ENCODE results near the gene RBM27.

RBM27 gene

DNA sequence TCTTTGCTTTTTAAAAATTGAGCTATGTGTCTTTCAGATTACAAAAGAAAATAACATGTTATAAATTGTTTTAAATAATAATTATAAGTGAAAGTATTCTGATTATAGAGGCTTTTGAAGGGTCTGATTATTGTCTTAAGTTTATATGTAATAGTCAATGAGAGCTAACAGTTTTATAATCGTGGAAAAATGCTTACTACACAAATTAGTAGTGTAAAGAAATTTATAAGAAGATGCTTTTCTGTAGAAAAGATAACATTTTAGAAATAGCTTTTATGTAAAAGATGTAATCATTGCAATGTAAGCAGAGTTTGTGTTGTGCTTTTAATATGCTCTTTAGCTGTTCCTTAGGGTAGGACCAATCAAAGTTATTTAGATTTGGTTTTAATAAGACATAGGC lies 18.6 kb downstream of the RBM27 start:
- TF ChIP-seq, protein P1, sequence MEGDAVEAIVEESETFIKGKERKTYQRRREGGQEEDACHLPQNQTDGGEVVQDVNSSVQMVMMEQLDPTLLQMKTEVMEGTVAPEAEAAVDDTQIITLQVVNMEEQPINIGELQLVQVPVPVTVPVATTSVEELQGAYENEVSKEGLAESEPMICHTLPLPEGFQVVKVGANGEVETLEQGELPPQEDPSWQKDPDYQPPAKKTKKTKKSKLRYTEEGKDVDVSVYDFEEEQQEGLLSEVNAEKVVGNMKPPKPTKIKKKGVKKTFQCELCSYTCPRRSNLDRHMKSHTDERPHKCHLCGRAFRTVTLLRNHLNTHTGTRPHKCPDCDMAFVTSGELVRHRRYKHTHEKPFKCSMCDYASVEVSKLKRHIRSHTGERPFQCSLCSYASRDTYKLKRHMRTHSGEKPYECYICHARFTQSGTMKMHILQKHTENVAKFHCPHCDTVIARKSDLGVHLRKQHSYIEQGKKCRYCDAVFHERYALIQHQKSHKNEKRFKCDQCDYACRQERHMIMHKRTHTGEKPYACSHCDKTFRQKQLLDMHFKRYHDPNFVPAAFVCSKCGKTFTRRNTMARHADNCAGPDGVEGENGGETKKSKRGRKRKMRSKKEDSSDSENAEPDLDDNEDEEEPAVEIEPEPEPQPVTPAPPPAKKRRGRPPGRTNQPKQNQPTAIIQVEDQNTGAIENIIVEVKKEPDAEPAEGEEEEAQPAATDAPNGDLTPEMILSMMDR (IDR thresholded peaks at IDR 0.05; ENCODE audit: low read depth, low read length, missing control alignments): no peak
- H3K4me3 ChIP-seq (ENCODE audit: low read depth, low read length): no peak overlapping the region
- DNase-seq (ENCODE audit: low read depth): no peak

DNA sequence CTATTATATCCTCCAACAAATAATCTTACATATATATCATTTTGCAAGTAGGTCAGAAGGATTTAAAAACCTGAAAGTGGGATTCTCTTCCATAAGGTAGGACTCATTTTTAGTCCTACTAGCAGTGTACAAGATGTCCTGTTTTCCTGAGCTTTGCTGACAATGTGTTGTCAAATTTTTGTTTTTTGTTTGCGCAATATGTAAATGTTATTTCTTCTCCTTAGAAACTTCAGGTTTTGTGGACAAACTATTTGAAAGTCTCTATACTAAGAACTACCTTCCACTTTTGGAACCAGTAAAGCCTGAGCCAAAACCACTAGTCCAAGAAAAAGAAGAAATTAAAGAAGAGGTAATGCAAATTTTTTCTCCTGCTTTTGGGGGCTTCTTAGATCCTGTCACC lies 19.8 kb downstream of the RBM27 start:
- no peak overlapping the region for H3K4me3 ChIP-seq (ENCODE audit: low read depth, low read length)
- no peak for DNase-seq (ENCODE audit: low read depth)
- TF ChIP-seq, protein P1 (IDR thresholded peaks at IDR 0.05; ENCODE audit: low read depth, low read length, missing control alignments): no peak

DNA sequence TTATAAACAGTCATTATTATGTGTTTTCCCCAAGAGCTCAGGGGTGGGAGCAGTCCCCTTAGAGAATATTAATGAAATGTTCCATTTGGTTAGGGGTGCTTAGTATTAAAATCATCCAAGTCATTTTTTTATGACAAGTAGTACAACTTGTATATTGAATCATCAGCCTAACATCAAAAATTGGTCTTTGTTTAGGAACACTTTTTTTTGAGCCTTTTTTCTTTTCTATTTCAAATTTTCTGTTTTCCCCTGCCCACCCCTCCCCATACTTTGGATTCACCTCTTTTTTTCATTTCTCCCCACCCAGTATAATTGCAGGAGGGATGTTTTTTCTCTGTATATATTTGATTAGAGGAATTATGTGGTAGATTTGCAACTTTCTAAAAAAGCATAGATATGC lies 25.8 kb downstream of the RBM27 start:
- no peak overlapping the region for H3K4me3 ChIP-seq (ENCODE audit: low read depth, low read length)
- TF ChIP-seq, protein P1 (IDR thresholded peaks at IDR 0.05; ENCODE audit: low read depth, low read length, missing control alignments): no peak
- DNase-seq (ENCODE audit: low read depth): no peak

DNA sequence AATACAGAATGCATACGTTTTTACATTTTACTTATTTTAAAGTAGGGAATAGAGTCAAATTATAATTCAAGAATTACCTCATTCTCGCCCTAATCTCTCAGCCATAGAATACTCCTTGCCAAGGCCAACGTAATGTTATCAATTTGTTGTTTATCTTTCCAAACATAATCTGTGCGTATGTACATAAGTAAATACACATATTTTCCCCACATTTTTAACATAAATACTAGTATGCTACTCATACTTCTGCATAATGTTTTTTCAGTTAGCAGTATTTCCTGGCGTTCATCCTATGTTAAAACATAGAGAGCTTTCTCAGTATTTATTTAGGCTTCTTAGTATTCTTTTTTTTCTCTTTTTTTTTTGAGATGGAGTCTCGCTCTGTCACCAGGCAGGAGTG lies 28.8 kb downstream of the RBM27 start:
- H3K4me3 ChIP-seq (ENCODE audit: low read depth, low read length): no peak overlapping the region
- no peak for DNase-seq (ENCODE audit: low read depth)
- TF ChIP-seq, protein P1 (IDR thresholded peaks at IDR 0.05; ENCODE audit: low read depth, low read length, missing control alignments): no peak

DNA sequence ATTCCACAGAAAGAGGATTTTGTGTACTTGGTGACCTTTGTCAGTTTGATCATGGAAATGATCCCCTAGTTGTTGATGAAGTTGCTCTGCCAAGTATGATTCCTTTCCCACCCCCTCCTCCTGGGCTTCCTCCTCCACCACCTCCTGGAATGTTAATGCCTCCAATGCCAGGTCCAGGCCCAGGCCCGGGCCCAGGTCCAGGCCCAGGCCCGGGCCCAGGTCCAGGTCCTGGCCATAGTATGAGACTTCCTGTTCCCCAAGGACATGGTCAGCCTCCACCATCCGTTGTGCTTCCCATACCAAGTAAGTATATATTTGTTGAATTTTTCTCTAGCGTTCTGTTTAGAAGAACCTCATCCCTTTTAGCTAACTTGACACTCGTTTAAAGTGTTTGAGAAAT lies 30.0 kb downstream of the RBM27 start:
- TF ChIP-seq, protein P1 (IDR thresholded peaks at IDR 0.05; ENCODE audit: low read depth, low read length, missing control alignments): no peak
- no peak for DNase-seq (ENCODE audit: low read depth)
- no peak overlapping the region for H3K4me3 ChIP-seq (ENCODE audit: low read depth, low read length)

DNA sequence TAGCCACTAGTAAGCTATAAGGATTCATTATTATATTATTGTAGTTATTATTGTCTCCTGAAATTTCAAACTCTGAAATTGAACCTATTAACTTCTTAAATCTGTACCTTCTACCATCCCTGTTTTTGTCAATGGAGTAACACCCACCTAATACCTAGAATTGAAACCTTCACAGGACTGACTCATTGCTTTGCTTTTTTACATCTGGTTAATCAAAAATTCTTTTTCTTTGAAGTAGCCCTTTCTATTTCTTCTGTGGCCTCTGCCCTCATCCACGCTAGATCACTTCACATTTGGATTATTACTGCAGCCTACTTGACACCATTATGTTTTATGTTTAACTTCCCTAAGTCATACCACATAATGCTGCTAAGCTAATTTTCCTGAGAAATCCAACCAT lies 35.6 kb downstream of the RBM27 start:
- DNase-seq (ENCODE audit: low read depth): no peak
- TF ChIP-seq, protein P1 (IDR thresholded peaks at IDR 0.05; ENCODE audit: low read depth, low read length, missing control alignments): no peak
- no peak overlapping the region for H3K4me3 ChIP-seq (ENCODE audit: low read depth, low read length)

DNA sequence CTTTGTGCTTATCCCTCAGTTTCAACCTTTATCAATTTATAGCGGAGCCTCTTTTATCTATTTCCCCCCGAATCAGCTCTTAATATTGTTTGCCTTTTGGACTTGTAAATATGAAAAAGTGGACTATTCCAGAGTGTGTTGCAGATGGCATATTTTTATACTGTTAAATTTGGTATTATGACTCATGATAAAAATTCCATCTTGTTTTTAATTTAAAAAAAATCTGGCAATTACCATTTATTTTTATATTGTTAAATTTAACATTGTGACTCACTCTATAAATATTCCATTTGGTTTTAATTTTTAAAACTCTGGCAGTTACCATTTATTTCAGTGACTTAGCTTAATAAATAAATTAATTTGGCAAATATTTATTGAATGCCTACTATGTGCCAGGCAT lies 37.5 kb downstream of the RBM27 start:
- TF ChIP-seq, protein P1 (IDR thresholded peaks at IDR 0.05; ENCODE audit: low read depth, low read length, missing control alignments): no peak
- DNase-seq (ENCODE audit: low read depth): no peak
- H3K4me3 ChIP-seq (ENCODE audit: low read depth, low read length): no peak overlapping the region
